ENCODE measurements around the gene TPD52L2.
"Not testable (repeated sequence)": the region's sequence is repeated elsewhere in the genome, so short reads cannot be mapped to it uniquely, and the experiment has no call there.

The TPD52L2 gene

GRCh38 chr20:63847237-63848002 is 17.6 kb upstream of the TPD52L2 start:
- Histone ChIP-seq H3K27me3 (peaks cover 0 to 29% (median 0%) of the 10 kb centered on the region in 11 experiments; a peak in 5 of 22 replicates), H3K36me3 (no peaks in the 10 kb centered on the region), H3K9ac (peak overlapping the region; percentile 2 to 71 (median 61); a peak in 19 of 22 replicates), H3K9me3 (replicated peaks in 1 of 11) (peaks cover 0 to 6% (median 0%) of the 10 kb centered on the region in 11 experiments; a peak in 2 of 22 replicates), H3K4me3 (peak overlapping the region in 6 of 10 experiments; percentile 23 to 61 (median 46); a peak in 7 of 20 replicates), H3K4me1 (peaks cover 72 to 92% (median 82%) of the 10 kb centered on the region in 10 experiments), H3K27ac (peak overlapping the region in 10 of 11 experiments; percentile 50 to 75 (median 68); a peak in 19 of 22 replicates), H3K4me2 (peak overlapping the region; percentile 81 to 100 (median 98)), H4K20me1 (peaks cover 0 to 16% (median 0%) of the 10 kb centered on the region in 11 experiments; a peak in 4 of 22 replicates)
- TF ChIP-seq Cebpa-rat (IDR thresholded peaks at IDR 0.05), result no peak

- H3K9ac ChIP-seq, result peak overlapping the region; percentile 2 to 71 (median 59); a peak in 18 of 22 replicates
- peak overlapping the region in 10 of 11 experiments; percentile 23 to 75 (median 68); a peak in 18 of 22 replicates for H3K27ac ChIP-seq
- no peak for TF ChIP-seq Cebpa-rat (IDR thresholded peaks at IDR 0.05)
- peaks cover 0 to 22% (median 0%) of the 10 kb centered on the region in 11 experiments; a peak in 5 of 22 replicates for H3K27me3 ChIP-seq
- no peaks in the 10 kb centered on the region for H3K36me3 ChIP-seq
- H3K4me3 ChIP-seq, result peak overlapping the region in 5 of 10 experiments; percentile 23 to 61 (median 47); a peak in 6 of 20 replicates
- peak overlapping the region; percentile 81 to 100 (median 98) for H3K4me2 ChIP-seq
- peaks cover 0 to 13% (median 0%) of the 10 kb centered on the region in 11 experiments; a peak in 3 of 22 replicates for H4K20me1 ChIP-seq
- H3K4me1 ChIP-seq, result peaks cover 64 to 92% (median 78%) of the 10 kb centered on the region in 10 experiments
- peaks cover 0 to 6% (median 0%) of the 10 kb centered on the region in 11 experiments; a peak in 2 of 22 replicates for H3K9me3 ChIP-seq (replicated peaks in 1 of 11)
Measured at GRCh38 chr20:63848003-63848911, 16.8 kb upstream of the TPD52L2 start.

GRCh38 chr20:63850689-63851547 is 14.2 kb upstream of the TPD52L2 start:
- TF ChIP-seq Cebpa-rat (IDR thresholded peaks at IDR 0.05), result no peak
- H3K27me3 ChIP-seq, result no peaks in the 10 kb centered on the region

GRCh38 chr20:63851548-63851943 is 13.5 kb upstream of the TPD52L2 start:
- not testable (repeated sequence) for H3K27me3 ChIP-seq; H3K4me3 ChIP-seq; H3K9ac ChIP-seq; H3K9me3 ChIP-seq (replicated peaks in 1 of 11); H4K20me1 ChIP-seq; H3K27ac ChIP-seq; H3K36me3 ChIP-seq
- H3K4me2 ChIP-seq, result peak overlapping the region; percentile 9 to 99 (median 68); a peak in 20 of 22 replicates
- peaks cover 64 to 92% (median 78%) of the 10 kb centered on the region in 10 experiments for H3K4me1 ChIP-seq

More at GRCh38 chr20:63850689-63851547, 14.2 kb upstream of the TPD52L2 start:
- H3K4me2 ChIP-seq, result peak overlapping the region; percentile 9 to 99 (median 68)
- no peaks in the 10 kb centered on the region for H4K20me1 ChIP-seq
- H3K27ac ChIP-seq, result no peak overlapping the region; a peak in 1 of 22 replicates
- H3K4me1 ChIP-seq, result peaks cover 64 to 92% (median 78%) of the 10 kb centered on the region in 10 experiments
- H3K4me3 ChIP-seq, result no peak overlapping the region
- H3K36me3 ChIP-seq, result no peaks in the 10 kb centered on the region
- peaks cover 0 to 6% (median 0%) of the 10 kb centered on the region in 11 experiments; a peak in 2 of 22 replicates for H3K9me3 ChIP-seq (replicated peaks in 1 of 11)
- H3K9ac ChIP-seq, result 0 out of 22 replicates have a peak overlapping the region, but pooled peaks of 1 of the 11 experiments have one; percentile 2

- H3K27me3 ChIP-seq; H4K20me1 ChIP-seq; H3K9me3 ChIP-seq (replicated peaks in 1 of 11); H3K36me3 ChIP-seq: not testable (repeated sequence)
- Histone ChIP-seq H3K4me3 (peak overlapping the region in 6 of 10 experiments; percentile 13 to 56 (median 36); a peak in 7 of 20 replicates), H3K27ac (peak overlapping the region in 10 of 11 experiments; percentile 63 to 93 (median 83); a peak in 19 of 22 replicates), H3K4me2 (peak overlapping the region; percentile 91 to 99 (median 97)), H3K9ac (peak overlapping the region; percentile 60 to 85 (median 72); a peak in 19 of 22 replicates), H3K4me1 (peaks cover 64 to 92% (median 78%) of the 10 kb centered on the region in 10 experiments)
Measured at GRCh38 chr20:63853733-63854068, 11.4 kb upstream of the TPD52L2 start.

GRCh38 chr20:63854069-63854765 is 10.9 kb upstream of the TPD52L2 start:
- TF ChIP-seq Cebpa-rat (IDR thresholded peaks at IDR 0.05), result no peak
- peaks cover 0 to 6% (median 0%) of the 10 kb centered on the region in 11 experiments; a peak in 2 of 22 replicates for H3K9me3 ChIP-seq (replicated peaks in 1 of 11)
- peak overlapping the region in 9 of 10 experiments; percentile 8 to 56 (median 34); a peak in 12 of 20 replicates for H3K4me3 ChIP-seq
- no peaks in the 10 kb centered on the region for H4K20me1 ChIP-seq
- no peaks in the 10 kb centered on the region for H3K27me3 ChIP-seq
- peak overlapping the region; percentile 60 to 85 (median 72); a peak in 21 of 22 replicates for H3K9ac ChIP-seq
- H3K4me2 ChIP-seq, result peak overlapping the region; percentile 91 to 99 (median 97)
- peaks cover 70 to 97% (median 83%) of the 10 kb centered on the region in 10 experiments for H3K4me1 ChIP-seq
- no peaks in the 10 kb centered on the region for H3K36me3 ChIP-seq
- H3K27ac ChIP-seq, result peak overlapping the region; percentile 30 to 93 (median 81); a peak in 20 of 22 replicates

GRCh38 chr20:63854766-63855362 is 10.2 kb upstream of the TPD52L2 start:
- Histone ChIP-seq H3K9me3 (replicated peaks in 1 of 11) (peaks cover 0 to 3% (median 0%) of the 10 kb centered on the region in 11 experiments; a peak in 2 of 22 replicates), H3K9ac (peak overlapping the region; percentile 60 to 85 (median 72)), H3K4me1 (peaks cover 76 to 100% (median 89%) of the 10 kb centered on the region in 10 experiments), H3K27ac (peak overlapping the region; percentile 30 to 93 (median 81); a peak in 21 of 22 replicates), H3K27me3 (no peaks in the 10 kb centered on the region), H3K4me2 (peak overlapping the region; percentile 91 to 99 (median 97)), H4K20me1 (no peaks in the 10 kb centered on the region), H3K36me3 (no peaks in the 10 kb centered on the region), H3K4me3 (peak overlapping the region in 9 of 10 experiments; percentile 8 to 56 (median 34); a peak in 12 of 20 replicates)
- TF ChIP-seq Cebpa-rat (IDR thresholded peaks at IDR 0.05), result no peak
